ENCODE results near the gene SLC25A52. TPM values are rescaled to one million over a fixed set of nuclear protein-coding genes. Genes with fewer than 3 reads are reported as not detected.
"Not testable (repeated sequence)": the region's sequence is repeated elsewhere in the genome, so short reads cannot be mapped to it uniquely, and the experiment has no call there.

Gene SLC25A52, protein sequence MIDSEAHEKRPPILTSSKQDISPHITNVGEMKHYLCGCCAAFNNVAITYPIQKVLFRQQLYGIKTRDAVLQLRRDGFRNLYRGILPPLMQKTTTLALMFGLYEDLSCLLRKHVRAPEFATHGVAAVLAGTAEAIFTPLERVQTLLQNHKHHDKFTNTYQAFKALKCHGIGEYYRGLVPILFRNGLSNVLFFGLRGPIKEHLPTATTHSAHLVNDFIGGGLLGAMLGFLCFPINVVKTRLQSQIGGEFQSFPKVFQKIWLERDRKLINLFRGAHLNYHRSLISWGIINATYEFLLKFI
- polyA plus RNA-seq (2011; rRNA removed) (not detected in 2 replicates), polyA minus RNA-seq (2011; rRNA and poly(A)+ RNA removed) (0.14 TPM in 1 of 2 replicates, not detected in the other)

DNA sequence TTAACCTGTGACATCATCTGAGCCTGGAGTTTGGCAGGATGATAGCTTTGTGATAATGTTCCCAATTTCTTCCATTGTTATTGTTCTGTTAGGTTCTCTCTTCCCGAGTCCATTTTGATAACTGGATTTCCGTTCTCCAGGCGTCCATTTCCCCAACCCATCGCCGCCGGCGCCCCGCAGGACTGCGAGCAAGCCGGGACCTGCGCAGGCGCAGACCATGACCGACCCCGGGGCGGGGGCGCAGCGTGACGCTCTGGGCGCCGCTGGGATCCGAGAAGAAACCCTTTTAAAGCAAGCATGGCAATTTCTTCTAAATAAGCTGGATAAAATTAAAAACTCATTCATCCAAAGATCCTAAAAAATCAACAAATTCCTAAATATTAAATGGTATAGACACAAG, at the start of gene SLC25A52:
TSS of gene SLC25A52 (minus strand) at position 186 of the 400 bp plus-strand sequence. CDS start 219 bp downstream, outside the sequence.
- CTCF ChIA-PET = no interaction called here
- TF ChIP-seq, protein P1, sequence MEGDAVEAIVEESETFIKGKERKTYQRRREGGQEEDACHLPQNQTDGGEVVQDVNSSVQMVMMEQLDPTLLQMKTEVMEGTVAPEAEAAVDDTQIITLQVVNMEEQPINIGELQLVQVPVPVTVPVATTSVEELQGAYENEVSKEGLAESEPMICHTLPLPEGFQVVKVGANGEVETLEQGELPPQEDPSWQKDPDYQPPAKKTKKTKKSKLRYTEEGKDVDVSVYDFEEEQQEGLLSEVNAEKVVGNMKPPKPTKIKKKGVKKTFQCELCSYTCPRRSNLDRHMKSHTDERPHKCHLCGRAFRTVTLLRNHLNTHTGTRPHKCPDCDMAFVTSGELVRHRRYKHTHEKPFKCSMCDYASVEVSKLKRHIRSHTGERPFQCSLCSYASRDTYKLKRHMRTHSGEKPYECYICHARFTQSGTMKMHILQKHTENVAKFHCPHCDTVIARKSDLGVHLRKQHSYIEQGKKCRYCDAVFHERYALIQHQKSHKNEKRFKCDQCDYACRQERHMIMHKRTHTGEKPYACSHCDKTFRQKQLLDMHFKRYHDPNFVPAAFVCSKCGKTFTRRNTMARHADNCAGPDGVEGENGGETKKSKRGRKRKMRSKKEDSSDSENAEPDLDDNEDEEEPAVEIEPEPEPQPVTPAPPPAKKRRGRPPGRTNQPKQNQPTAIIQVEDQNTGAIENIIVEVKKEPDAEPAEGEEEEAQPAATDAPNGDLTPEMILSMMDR (IDR thresholded peaks at IDR 0.05; ENCODE audit: insufficient read depth, low read depth, low read length) = no peak
- no peaks in the 10 kb centered on the region for H3K36me3 ChIP-seq (ENCODE audit: control insufficient read depth, insufficient read depth, low read length)

DNA sequence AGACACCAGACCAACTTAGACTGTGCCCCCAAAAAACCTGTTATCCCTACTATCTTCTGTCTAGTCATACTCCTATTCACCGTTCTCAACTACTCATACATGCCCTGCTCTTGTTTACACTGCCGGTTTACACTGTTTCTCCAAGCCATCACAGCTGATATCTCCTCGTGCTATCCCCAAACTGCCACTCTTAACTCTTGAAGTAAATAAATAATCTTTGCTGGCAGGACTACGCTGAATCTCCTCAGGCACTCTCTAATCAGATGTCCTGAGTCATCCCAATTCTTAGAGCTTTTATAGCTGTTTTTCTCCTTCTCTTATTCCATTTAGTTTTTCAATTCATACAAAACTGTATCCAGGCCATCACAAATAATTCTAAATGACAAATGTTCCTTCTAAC, 48.4 kb upstream of the SLC25A52 start:
- H3K36me3 ChIP-seq (ENCODE audit: control insufficient read depth, insufficient read depth, low read length); POLR2A ChIA-PET; DNase-seq (ENCODE audit: low read depth); H3K4me3 ChIP-seq (ENCODE audit: low read depth, low read length); H3K27me3 ChIP-seq (ENCODE audit: control insufficient read depth, insufficient read depth, low read length); CTCF ChIA-PET: not testable (repeated sequence)

More for the DNA sequence above, at the start of gene SLC25A52:
- H3K4me3 ChIP-seq (ENCODE audit: low read depth, low read length) = no peak within 1 kb of the TSS
- H3K27me3 ChIP-seq (ENCODE audit: control insufficient read depth, insufficient read depth, low read length) = no peaks in the 10 kb centered on the region
- no peak for DNase-seq (ENCODE audit: low read depth)
- POLR2A ChIA-PET = no interaction called here

DNA sequence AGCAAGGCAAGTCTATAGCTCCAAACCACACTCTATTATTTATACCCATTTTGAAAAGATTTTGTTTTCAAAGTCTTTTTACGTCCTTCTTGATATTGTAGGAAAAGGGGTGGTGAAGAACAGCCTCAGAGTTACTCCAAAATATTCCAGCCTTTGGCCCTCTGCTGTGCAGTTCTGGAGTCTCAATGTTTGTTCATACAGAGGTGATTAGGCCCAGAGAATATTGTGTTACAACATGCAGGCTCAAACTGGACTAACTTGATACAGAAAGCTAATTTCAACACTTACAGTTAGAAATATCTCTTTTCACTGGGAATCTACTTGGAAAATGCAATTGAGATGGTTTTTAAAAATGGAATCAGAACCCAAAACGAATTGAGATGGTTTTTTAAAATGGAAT, 40.4 kb upstream of the SLC25A52 start:
- CTCF ChIA-PET = interaction anchor here (1.7 kb wide), 1 partner anchor 21 kb away, joined by 4 read pairs; no protein-coding TSS in a partner anchor
- POLR2A ChIA-PET = no interaction called here
- no peak for DNase-seq (ENCODE audit: low read depth)
- H3K27me3 ChIP-seq (ENCODE audit: control insufficient read depth, insufficient read depth, low read length) = no peaks in the 10 kb centered on the region
- no peaks in the 10 kb centered on the region for H3K36me3 ChIP-seq (ENCODE audit: control insufficient read depth, insufficient read depth, low read length)
- TF ChIP-seq, protein P1 (IDR thresholded peaks at IDR 0.05; ENCODE audit: insufficient read depth, low read depth, low read length) = no peak
- H3K4me3 ChIP-seq (ENCODE audit: low read depth, low read length) = no peak overlapping the region

DNA sequence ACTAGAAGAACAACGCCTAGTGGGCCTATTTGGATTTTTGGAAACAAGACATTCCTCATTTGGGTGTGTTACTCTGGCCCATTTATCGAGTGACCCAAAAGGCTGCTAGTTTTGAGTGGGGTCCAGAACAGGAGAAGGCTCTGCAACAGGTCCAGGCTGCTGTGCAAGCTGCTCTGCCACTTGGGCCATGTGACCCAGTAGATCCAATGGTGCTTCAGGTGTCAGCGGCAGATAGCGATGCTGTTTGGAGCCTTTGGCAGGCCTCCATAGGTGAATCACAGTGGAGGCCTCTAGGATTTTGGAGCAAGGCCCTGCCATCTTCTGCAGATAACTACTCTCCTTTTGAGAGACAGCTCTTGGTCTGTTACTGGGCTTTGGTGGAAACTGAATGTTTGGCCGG, 38.6 kb upstream of the SLC25A52 start:
- POLR2A ChIA-PET; DNase-seq (ENCODE audit: low read depth); CTCF ChIA-PET; H3K36me3 ChIP-seq (ENCODE audit: control insufficient read depth, insufficient read depth, low read length); H3K4me3 ChIP-seq (ENCODE audit: low read depth, low read length); H3K27me3 ChIP-seq (ENCODE audit: control insufficient read depth, insufficient read depth, low read length): not testable (repeated sequence)

DNA sequence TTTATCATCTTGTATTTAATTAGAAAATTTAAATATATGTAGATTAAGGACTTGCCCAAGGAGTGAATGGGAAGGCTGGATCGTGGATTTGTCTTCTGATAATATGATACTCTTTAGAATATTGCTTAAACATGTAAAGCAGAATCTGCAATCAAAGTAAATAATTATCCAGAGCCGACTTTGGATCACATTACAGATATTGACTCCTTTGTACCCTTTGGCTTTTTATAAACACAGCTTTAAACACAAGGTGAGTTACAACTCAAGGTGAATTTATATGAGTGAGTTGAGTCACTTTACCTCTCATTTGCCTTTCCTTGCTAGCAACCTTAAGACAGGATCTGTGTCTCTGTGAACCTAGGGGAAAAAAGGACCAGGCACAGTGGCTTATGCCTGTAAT, 37.7 kb upstream of the SLC25A52 start:
- Histone ChIP-seq H3K4me3 (ENCODE audit: low read depth, low read length) (no peak overlapping the region), H3K27me3 (ENCODE audit: control insufficient read depth, insufficient read depth, low read length) (no peaks in the 10 kb centered on the region), H3K36me3 (ENCODE audit: control insufficient read depth, insufficient read depth, low read length) (no peaks in the 10 kb centered on the region)
- POLR2A ChIA-PET = no interaction called here
- CTCF ChIA-PET = no interaction called here
- DNase-seq (ENCODE audit: low read depth) = no peak
- TF ChIP-seq, protein P1 (IDR thresholded peaks at IDR 0.05; ENCODE audit: insufficient read depth, low read depth, low read length) = no peak

DNA sequence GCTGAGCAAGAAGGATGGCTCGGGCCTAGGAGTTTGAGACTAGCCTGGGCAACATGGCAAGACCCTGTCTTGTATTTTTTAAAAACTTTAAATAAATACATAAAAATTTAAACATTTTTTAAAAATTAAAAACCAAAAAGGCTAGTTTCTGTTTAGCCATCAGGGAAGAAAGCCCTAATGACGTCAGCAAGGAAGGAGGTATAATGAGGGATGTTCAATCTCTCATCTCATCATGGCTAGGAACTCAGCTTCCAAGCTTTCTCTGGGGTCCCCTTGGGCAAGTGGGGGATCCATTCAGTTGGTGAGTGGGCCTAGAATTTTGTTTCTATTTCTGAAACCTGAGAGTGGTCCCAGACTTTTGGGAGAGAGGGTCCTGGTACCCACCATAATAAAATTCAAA, 35.1 kb upstream of the SLC25A52 start:
- CTCF ChIA-PET = no interaction called here
- no peak overlapping the region for H3K4me3 ChIP-seq (ENCODE audit: low read depth, low read length)
- no peak for DNase-seq (ENCODE audit: low read depth)
- no peaks in the 10 kb centered on the region for H3K36me3 ChIP-seq (ENCODE audit: control insufficient read depth, insufficient read depth, low read length)
- no peaks in the 10 kb centered on the region for H3K27me3 ChIP-seq (ENCODE audit: control insufficient read depth, insufficient read depth, low read length)
- TF ChIP-seq, protein P1 (IDR thresholded peaks at IDR 0.05; ENCODE audit: insufficient read depth, low read depth, low read length) = no peak
- POLR2A ChIA-PET = no interaction called here
